ENCODE results near the gene TM9SF1. TPM values are rescaled to one million over a fixed set of nuclear protein-coding genes. Genes with fewer than 3 reads are reported as not detected.
A peak's percentile ranks its signal among the peaks of the same experiment; 100 is the strongest.

TM9SF1 gene
- total and polyA plus RNA-seq, 2 of the 13 experiments (the other 11 are each of a cell fraction or from before 2014, with no cell fraction given): 83.2 to 110 TPM

GRCh38 chr14:24241829-24242443 lies 46.7 kb upstream of the TM9SF1 start (continued):
- TF ChIP-seq ZFP37 (CRISPR knock-in tag; IDR thresholded peaks at IDR 0.05; ENCODE audit: borderline replicate concordance) (no peak), TBP (CRISPR knock-in tag; IDR thresholded peaks at IDR 0.05) (no peak; the same call in 1 of the 2 replicates), ZNF292 (CRISPR knock-in tag; IDR thresholded peaks at IDR 0.05; ENCODE audit: borderline replicate concordance, low read depth) (no peak), PHB2 (IDR thresholded peaks at IDR 0.05; ENCODE audit: partially characterized antibody) (no peak), CBX5 (CRISPR knock-in tag; IDR thresholded peaks at IDR 0.05; ENCODE audit: borderline replicate concordance) (no peak), SRSF9 (IDR thresholded peaks at IDR 0.05; ENCODE audit: borderline replicate concordance, insufficient read depth, low read depth, low read length, poor library complexity, severe bottlenecking) (no peak), ZNF607 (CRISPR knock-in tag; IDR thresholded peaks at IDR 0.05; ENCODE audit: borderline replicate concordance) (no peak), ZNF451 (CRISPR knock-in tag; IDR thresholded peaks at IDR 0.05) (no peak), TRIM24 (CRISPR knock-in tag; IDR thresholded peaks at IDR 0.05) (no peak), ZNF782 (CRISPR knock-in tag; IDR thresholded peaks at IDR 0.05; ENCODE audit: borderline replicate concordance) (0 out of 2 replicates have a peak, but pooled peaks have one; percentile 51), ETV6 (CRISPR knock-in tag; conservative IDR thresholded peaks at IDR 0.05) (peak; percentile 84; the same call in 1 of the 2 replicates), KIAA2018 (CRISPR knock-in tag; IDR thresholded peaks at IDR 0.05; ENCODE audit: borderline replicate concordance) (peak; percentile 38; the same call in 1 of the 2 replicates), ZNF326 (CRISPR knock-in tag; IDR thresholded peaks at IDR 0.05; ENCODE audit: borderline replicate concordance) (peak; percentile 95), DRAP1 (CRISPR knock-in tag; IDR thresholded peaks at IDR 0.05) (no peak), ZNF569 (CRISPR knock-in tag; IDR thresholded peaks at IDR 0.05; ENCODE audit: borderline replicate concordance) (no peak), JUNB (CRISPR knock-in tag; IDR thresholded peaks at IDR 0.05; ENCODE audit: borderline replicate concordance) (no peak), ZNF766 (CRISPR knock-in tag; IDR thresholded peaks at IDR 0.05; ENCODE audit: borderline replicate concordance) (no peak)
- TF ChIP-seq, protein P1, sequence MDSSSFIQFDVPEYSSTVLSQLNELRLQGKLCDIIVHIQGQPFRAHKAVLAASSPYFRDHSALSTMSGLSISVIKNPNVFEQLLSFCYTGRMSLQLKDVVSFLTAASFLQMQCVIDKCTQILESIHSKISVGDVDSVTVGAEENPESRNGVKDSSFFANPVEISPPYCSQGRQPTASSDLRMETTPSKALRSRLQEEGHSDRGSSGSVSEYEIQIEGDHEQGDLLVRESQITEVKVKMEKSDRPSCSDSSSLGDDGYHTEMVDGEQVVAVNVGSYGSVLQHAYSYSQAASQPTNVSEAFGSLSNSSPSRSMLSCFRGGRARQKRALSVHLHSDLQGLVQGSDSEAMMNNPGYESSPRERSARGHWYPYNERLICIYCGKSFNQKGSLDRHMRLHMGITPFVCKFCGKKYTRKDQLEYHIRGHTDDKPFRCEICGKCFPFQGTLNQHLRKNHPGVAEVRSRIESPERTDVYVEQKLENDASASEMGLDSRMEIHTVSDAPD (CRISPR knock-in tag; IDR thresholded peaks at IDR 0.05): peak; percentile 18; the same call in 1 of the 2 replicates
- TF ChIP-seq, protein P2, sequence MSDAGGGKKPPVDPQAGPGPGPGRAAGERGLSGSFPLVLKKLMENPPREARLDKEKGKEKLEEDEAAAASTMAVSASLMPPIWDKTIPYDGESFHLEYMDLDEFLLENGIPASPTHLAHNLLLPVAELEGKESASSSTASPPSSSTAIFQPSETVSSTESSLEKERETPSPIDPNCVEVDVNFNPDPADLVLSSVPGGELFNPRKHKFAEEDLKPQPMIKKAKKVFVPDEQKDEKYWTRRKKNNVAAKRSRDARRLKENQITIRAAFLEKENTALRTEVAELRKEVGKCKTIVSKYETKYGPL (CRISPR knock-in tag; IDR thresholded peaks at IDR 0.05): no peak
